B cell (primary cell): ENCODE results near the gene CDK5RAP1. TPM values are rescaled to one million over a fixed set of nuclear protein-coding genes. Genes with fewer than 3 reads are reported as not detected.

ENCODE experiments used
- ATAC-seq: fragments of 200-7000 bp; cut with Tn5 transposase; one replicate; pipeline ENCODE4 v1.10.0; 2021; ENCODE audit warnings: low read depth, mild to moderate bottlenecking, moderate number of reproducible peaks, moderate library complexity
- CTCF ChIA-PET: fragments of 350-600 bp; sonication (Branson Sonifier 250); formaldehyde crosslinking; loops from one replicate; lab custom pipeline; 2021; ENCODE audit warnings: antibody characterized with exemption, inconsistent platforms; lab: Charles Lee
- POLR2A ChIA-PET: fragments of 350-600 bp; sonication (Branson Sonifier 250); formaldehyde crosslinking; loops from one replicate; lab custom pipeline; 2021; ENCODE audit warnings: antibody characterized with exemption; lab: Charles Lee
- DNase-seq: peaks from one replicate; pipeline ENCODE4 v3.0.0; 2013
- H2AFZ ChIP-seq: 2 replicates; pipeline ENCODE4 v1.6.1; 2012; ENCODE audit warnings: mild to moderate bottlenecking, low read depth, low read length; ENCODE audit not compliant: insufficient read depth, poor library complexity, severe bottlenecking
- H3K27ac ChIP-seq, 2 donors: 1 replicate in 1 of 2; 2 replicates in 1 of 2; pipeline ENCODE4 v1.5.1; 2012 to 2013; ENCODE audit warnings: low read length in 2 of 2, mild to moderate bottlenecking in 2 of 2, moderate library complexity in 1 of 2
- H3K27me3 ChIP-seq, 4 experiments: fragments of 200-600 bp in 1 of 4; sonication (generic) in 1 of 4; replicated peaks in 1 of 4; 1 replicate in 2 of 4; 2 replicates in 2 of 4; pipeline versions ENCODE4 v1.6.1 to v1.7.0; 2013 to 2016; ENCODE audit warnings: low read length in 3 of 4, mild to moderate bottlenecking in 2 of 4, mixed read lengths in 1 of 4, moderate library complexity in 1 of 4; ENCODE audit not compliant: insufficient read depth in 4 of 4, control insufficient read depth in 3 of 4; ENCODE audit errors: control extremely low read depth in 1 of 4
- H3K36me3 ChIP-seq, 2 experiments: replicated peaks in 1 of 2; 1 replicate in 1 of 2; 2 replicates in 1 of 2; pipeline versions ENCODE4 v1.6.1 to v1.7.1; 2013; ENCODE audit warnings: low read length in 1 of 2; ENCODE audit not compliant: insufficient read depth in 2 of 2, control insufficient read depth in 1 of 2; ENCODE audit errors: control extremely low read depth in 1 of 2, extremely low read depth in 1 of 2
- H3K4me1 ChIP-seq, 2 donors: fragments of 200-600 bp in 1 of 2; sonication (generic) in 1 of 2; 1 replicate in 1 of 2; 2 replicates in 1 of 2; pipeline versions ENCODE4 v1.5.1 to v1.6.1; 2013 to 2017; ENCODE audit warnings: low read length in 2 of 2; ENCODE audit not compliant: control insufficient read depth in 2 of 2, insufficient read depth in 2 of 2
- H3K4me2 ChIP-seq: replicated peaks from 2 replicates; pipeline ENCODE3; 2012; ENCODE audit warnings: mild to moderate bottlenecking, low read depth, low read length; ENCODE audit not compliant: poor library complexity, severe bottlenecking
- H3K4me3 ChIP-seq, 5 experiments: fragments of 200-600 bp in 1 of 5; sonication (generic) in 1 of 5; 1 replicate in 3 of 5; 2 replicates in 2 of 5; pipeline versions ENCODE4 v1.5.1 to v1.7.0; 2011 to 2016; ENCODE audit warnings: low read length in 4 of 5, mild to moderate bottlenecking in 4 of 5, low read depth in 2 of 5, control low read depth in 1 of 5, moderate library complexity in 1 of 5; ENCODE audit not compliant: insufficient read depth in 1 of 5; ENCODE audit errors: control extremely low read depth in 1 of 5, extremely low read depth in 1 of 5
- H3K79me2 ChIP-seq: fragments of 200-600 bp; sonication (generic); one replicate; pipeline ENCODE4 v1.6.0; 2016; ENCODE audit warnings: low read length; ENCODE audit not compliant: control insufficient read depth, insufficient read depth
- H3K9ac ChIP-seq: fragments of 200-600 bp; sonication (generic); 2 replicates; pipeline ENCODE4 v1.6.1; 2017; ENCODE audit warnings: mild to moderate bottlenecking, low read length, moderate library complexity
- H3K9me3 ChIP-seq, 3 donors: one replicate each; pipeline versions ENCODE4 v1.6.1 to v1.7.1; 2013; ENCODE audit warnings: low read length in 2 of 3; ENCODE audit not compliant: control insufficient read depth in 2 of 3, insufficient read depth in 1 of 3; ENCODE audit errors: control extremely low read depth in 1 of 3
- H4K20me1 ChIP-seq: 2 replicates; pipeline ENCODE4 v1.6.0; 2012; ENCODE audit warnings: mild to moderate bottlenecking, low read length; ENCODE audit not compliant: insufficient read depth, control insufficient read depth, poor library complexity, severe bottlenecking
- H3K27ac Mint-ChIP-seq: one replicate; pipeline ENCODE4 v1.8.0; 2021; ENCODE audit warnings: mixed read lengths
- H3K27me3 Mint-ChIP-seq: one replicate; pipeline ENCODE4 v1.8.0; 2021; ENCODE audit warnings: mixed read lengths
- H3K4me1 Mint-ChIP-seq: one replicate; pipeline ENCODE4 v1.8.0; 2021; ENCODE audit warnings: mixed read lengths
- H3K4me3 Mint-ChIP-seq: one replicate; pipeline ENCODE4 v1.8.0; 2021; ENCODE audit warnings: mixed read lengths
- H3K9me3 Mint-ChIP-seq: one replicate; pipeline ENCODE4 v1.8.0; 2022; ENCODE audit warnings: mixed read lengths; ENCODE audit not compliant: insufficient read depth
- EZH2 ChIP-seq: IDR thresholded peaks from 2 replicates; pipeline ENCODE4 v1.6.1; 2012; ENCODE audit warnings: borderline replicate concordance, low read depth, mild to moderate bottlenecking, moderate library complexity, low read length; ENCODE audit not compliant: insufficient read depth, poor library complexity, severe bottlenecking
- WGBS: methylation state at CpG from one replicate; pipeline ENCODE4 v1.1.5; 2013; ENCODE audit warnings: missing lambda C conversion rate; ENCODE audit not compliant: insufficient coverage; 5-methylcytosine and 5-hydroxymethylcytosine counted together
- intact Hi-C: fragments of 100-400 bp; cut with micrococcal nuclease; formaldehyde crosslinking; loops from one replicate; pipeline ENCODE4 v1.10.0; 2022
- polyA plus RNA-seq: library from polyadenylated mRNA; depleted of rRNA; stranded (reverse); fragments of >200 nt; gene quantifications from 2 replicates; pipeline ENCODE4 v1.2.3, GENCODE V29; 2012
- total RNA-seq, 2 donors: library from RNA; stranded (reverse); fragments of 120-200 nt in 1 of 2; gene quantifications; 1 replicate in 1 of 2; 2 replicates in 1 of 2; pipeline versions ENCODE4 v1.2.3 to v1.2.4, GENCODE V29; 2013 to 2022
- TF ChIP-seq, protein P1 (sequence below): fragments of 200-600 bp; IDR thresholded peaks from one replicate; pipeline ENCODE4 v1.8.0; 2022; ENCODE audit warnings: antibody characterized with exemption, mild to moderate bottlenecking

CDK5RAP1 gene
- total and polyA plus RNA-seq, 2 donors (not counting 1 experiment from before 2014, with no cell fraction given): 50.4 to 60.5 TPM

DNA sequence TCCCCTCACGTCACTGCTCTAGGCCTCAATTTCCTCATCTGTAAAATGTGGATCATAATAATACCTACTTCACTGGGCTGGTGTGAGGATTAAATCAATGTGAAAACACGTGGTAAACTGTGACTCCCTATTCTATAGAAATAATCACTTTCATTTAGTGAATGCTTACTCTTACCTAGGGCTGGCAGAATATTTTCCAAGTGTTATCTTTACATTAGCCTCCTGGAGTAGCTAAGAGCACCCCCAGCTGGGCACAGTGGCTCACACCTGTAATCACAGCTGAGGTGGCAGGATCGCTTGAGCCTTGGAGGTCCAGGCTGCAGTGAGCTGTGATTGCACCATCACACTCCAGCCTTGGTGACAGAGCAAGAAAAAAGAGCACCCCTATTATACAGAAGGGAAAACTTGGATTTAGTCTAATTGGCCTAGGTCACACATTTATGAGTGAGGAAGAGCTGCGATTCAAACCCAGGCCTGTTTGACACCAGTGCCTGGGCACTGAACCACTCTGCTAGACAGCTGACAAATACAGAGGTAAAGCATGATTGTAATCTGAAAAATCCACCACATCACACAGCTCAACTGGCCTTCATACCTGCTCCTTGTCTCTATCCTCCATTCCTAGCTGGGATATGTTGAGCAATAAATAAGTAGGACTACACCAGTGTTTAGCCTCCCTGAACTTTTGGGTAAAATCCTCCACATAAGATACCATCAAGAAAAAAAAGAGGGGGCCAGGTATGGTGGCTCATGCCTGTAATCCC, 43.7 kb upstream of the CDK5RAP1 start:
- ChIA-PET CTCF (interaction anchor here (0.7 to 4.3 kb wide), 14 partner anchors 9 to 236 kb away, joined by 3 to 33 read pairs (median 4); partner anchors contain the start of genes ACTL10 and CDK5RAP1), POLR2A (interaction anchor here (0.5 to 2.0 kb wide), 6 partner anchors 10 to 107 kb away, joined by 3 to 10 read pairs (median 5); partner anchors contain the start of gene CDK5RAP1)
- Histone ChIP-seq H2AFZ (peak overlapping the region; percentile 83), H4K20me1 (no peaks in the 10 kb centered on the region), H3K4me3 (peak overlapping the region in 3 of 5 experiments; percentile 75 to 81 (median 80)), H3K27ac (peak overlapping the region in 1 of 2 donors; percentile 11), H3K9me3 (peaks cover 0 to 3% (median 0%) of the 10 kb centered on the region in 3 donors), H3K9ac (peak overlapping the region; percentile 74), H3K27me3 (no peaks in the 10 kb centered on the region), H3K4me1 (peaks cover 13 to 23% of the 10 kb centered on the region in 2 donors), H3K79me2 (no peaks in the 10 kb centered on the region), H3K4me2 (peak overlapping the region; percentile 97), H3K36me3 (no peaks in the 10 kb centered on the region)
- no peak for ATAC-seq
- H3K27ac Mint-ChIP-seq: peak overlapping the region; percentile 91
- DNase-seq: peak; percentile 52
- no peak for TF ChIP-seq EZH2
- TF ChIP-seq, protein P1, sequence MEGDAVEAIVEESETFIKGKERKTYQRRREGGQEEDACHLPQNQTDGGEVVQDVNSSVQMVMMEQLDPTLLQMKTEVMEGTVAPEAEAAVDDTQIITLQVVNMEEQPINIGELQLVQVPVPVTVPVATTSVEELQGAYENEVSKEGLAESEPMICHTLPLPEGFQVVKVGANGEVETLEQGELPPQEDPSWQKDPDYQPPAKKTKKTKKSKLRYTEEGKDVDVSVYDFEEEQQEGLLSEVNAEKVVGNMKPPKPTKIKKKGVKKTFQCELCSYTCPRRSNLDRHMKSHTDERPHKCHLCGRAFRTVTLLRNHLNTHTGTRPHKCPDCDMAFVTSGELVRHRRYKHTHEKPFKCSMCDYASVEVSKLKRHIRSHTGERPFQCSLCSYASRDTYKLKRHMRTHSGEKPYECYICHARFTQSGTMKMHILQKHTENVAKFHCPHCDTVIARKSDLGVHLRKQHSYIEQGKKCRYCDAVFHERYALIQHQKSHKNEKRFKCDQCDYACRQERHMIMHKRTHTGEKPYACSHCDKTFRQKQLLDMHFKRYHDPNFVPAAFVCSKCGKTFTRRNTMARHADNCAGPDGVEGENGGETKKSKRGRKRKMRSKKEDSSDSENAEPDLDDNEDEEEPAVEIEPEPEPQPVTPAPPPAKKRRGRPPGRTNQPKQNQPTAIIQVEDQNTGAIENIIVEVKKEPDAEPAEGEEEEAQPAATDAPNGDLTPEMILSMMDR: peak; percentile 10
- WGBS: no CpG with 5 or more reads among the region's 4 CpGs
- peaks cover 31% of the 10 kb centered on the region for H3K4me1 Mint-ChIP-seq
- peak overlapping the region; percentile 94 for H3K4me3 Mint-ChIP-seq
- intact Hi-C loops: loop anchor here (1.0 to 5.0 kb wide), 5 partner anchors 44 to 667 kb away; partner anchors contain the start of genes CDK5RAP1 and EIF2S2
- H3K9me3 Mint-ChIP-seq: no peaks in the 10 kb centered on the region
- H3K27me3 Mint-ChIP-seq: no peaks in the 10 kb centered on the region
